ENCODE results near the gene SIRPG. TPM values are rescaled to one million over a fixed set of nuclear protein-coding genes. Genes with fewer than 3 reads are reported as not detected.

Gene SIRPG
- total and polyA plus RNA-seq, 10 of the 15 experiments (the other 5 are each of a cell fraction or from before 2014, with no cell fraction given), result 1.1 to 13.0 (median 4.1) TPM

GRCh38 chr20:1630186-1630585 lies 27.4 kb downstream of the SIRPG start (continued):
- TF ChIP-seq E2F8 (IDR thresholded peaks at IDR 0.05; ENCODE audit: low read depth, partially characterized antibody), result no peak
- no peak for TF ChIP-seq CBFB (IDR thresholded peaks at IDR 0.05; ENCODE audit: low read depth)

GRCh38 chr20:1629321-1629720 lies 28.3 kb downstream of the SIRPG start:
- CTCF ChIA-PET, result interaction anchor here (1.1 kb wide), 1 partner anchor 125 kb away, joined by 3 read pairs; no protein-coding TSS in a partner anchor
- WGBS (ENCODE audit: insufficient coverage, insufficient replicate concordance, low lambda C conversion rate, missing lambda C conversion rate), result 25% methylated on average over 5 of the region's 5 CpGs
- no peaks in the 10 kb centered on the region; the same call in 1 of the 2 replicates for H3K79me2 ChIP-seq (ENCODE audit: control insufficient read depth, insufficient read depth, low read length)
- BruUV-seq (replicated peaks), result no TSS peak
- no peak for DNase-seq (ENCODE audit: low read depth, low spot score)
- H3K27ac ChIP-seq (ENCODE audit: control insufficient read depth, insufficient read depth), result no peak overlapping the region
- H3K4me1 ChIP-seq (ENCODE audit: control insufficient read depth, insufficient read depth, low read length), result peaks cover 12% of the 10 kb centered on the region
- H3K4me2 ChIP-seq (ENCODE audit: control insufficient read depth, insufficient read depth), result no peak overlapping the region
- SMC1A ChIA-PET (ENCODE audit: uncharacterized antibody, unreplicated experiment), result interaction anchor here (1.0 kb wide), 1 partner anchor 102 kb away, joined by 3 read pairs; no protein-coding TSS in a partner anchor
- in situ Hi-C loops (cut with MboI), result no loop called here
- H3K9me3 ChIP-seq (replicated peaks; ENCODE audit: control insufficient read depth, insufficient read depth, low read length), result no peaks in the 10 kb centered on the region
- no peak overlapping the region for H3K4me3 ChIP-seq
- H4K20me1 ChIP-seq (ENCODE audit: control insufficient read depth, insufficient read depth), result no peaks in the 10 kb centered on the region
- no peaks in the 10 kb centered on the region for H3K27me3 ChIP-seq (replicated peaks in 1 of 2; ENCODE audit: control insufficient read depth in 2 of 2, insufficient read depth in 2 of 2, low read length in 1 of 2)
- H2AFZ ChIP-seq (ENCODE audit: control insufficient read depth, low read depth, low read length), result no peak overlapping the region
- no peaks in the 10 kb centered on the region for H3K36me3 ChIP-seq (ENCODE audit: control insufficient read depth in 2 of 2, insufficient read depth in 2 of 2, low read length in 1 of 2)
- RAD21 ChIA-PET (ENCODE audit: unreplicated experiment), result no interaction called here
- intact Hi-C loops (cut with micrococcal nuclease; ENCODE audit: unreplicated experiment), result no loop called here
- TF ChIP-seq RUNX3 (IDR thresholded peaks at IDR 0.05; ENCODE audit: low read length) (no peak), NR2C1 (IDR thresholded peaks at IDR 0.05) (no peak)
- H3K9ac ChIP-seq (ENCODE audit: control insufficient read depth, insufficient read depth, low read length), result no peak overlapping the region
- FAIRE-seq, result no peak
- POLR2A ChIA-PET, result no interaction called here
- ATAC-seq, result no peak

All from GM12878 (cell line).